Activated naive CD8-positive, alpha-beta T cell treated with anti-CD3 and anti-CD28 coated beads, Interleukin-2, amount 10 ng/mL, durations not matched to agents 7 days and 5 days (primary cell): ENCODE results near the gene GALNT16. TPM values are rescaled to one million over a fixed set of nuclear protein-coding genes. Genes with fewer than 3 reads are reported as not detected.
"Not testable (repeated sequence)": the region's sequence is repeated elsewhere in the genome, so short reads cannot be mapped to it uniquely, and the experiment has no call there.

Source experiments
- ATAC-seq: fragments of 150-1000 bp; cut with Tn5 transposase; one replicate; pipeline ENCODE4 v1.10.0; 2021; ENCODE audit warnings: low read depth, moderate library complexity
- POLR2A ChIA-PET: fragments of 350-600 bp; sonication (Branson Sonifier 250); formaldehyde crosslinking; loops from one replicate; lab custom pipeline; 2021; ENCODE audit warnings: antibody characterized with exemption; lab: Charles Lee
- DNase-seq: peaks from one replicate; pipeline ENCODE4 v3.0.0; 2021
- H3K27ac Mint-ChIP-seq: one replicate; pipeline ENCODE4 v1.8.0; 2022; ENCODE audit warnings: mild to moderate bottlenecking, mixed read lengths
- H3K27me3 Mint-ChIP-seq: one replicate; pipeline ENCODE4 v1.8.0; 2022; ENCODE audit warnings: mild to moderate bottlenecking, moderate library complexity, mixed read lengths
- H3K36me3 Mint-ChIP-seq: one replicate; pipeline ENCODE4 v1.8.0; 2021; ENCODE audit warnings: mild to moderate bottlenecking, mixed read lengths
- H3K4me1 Mint-ChIP-seq: one replicate; pipeline ENCODE4 v1.8.0; 2021; ENCODE audit warnings: mixed read lengths
- H3K4me3 Mint-ChIP-seq: one replicate; pipeline ENCODE4 v1.8.0; 2022; ENCODE audit warnings: mild to moderate bottlenecking, moderate library complexity, mixed read lengths
- H3K9me3 Mint-ChIP-seq: one replicate; pipeline ENCODE4 v1.8.0; 2021; ENCODE audit warnings: mixed read lengths
- total RNA-seq, 2 experiments: library from RNA; stranded (reverse); gene quantifications; one replicate each; pipeline ENCODE4 v1.2.3, GENCODE V29; 2021

GALNT16 gene
- total RNA-seq, 2 experiments from 2014 or later: not detected

- POLR2A ChIA-PET: no interaction called here
- Mint-ChIP-seq H3K27ac (no peak overlapping the region), H3K27me3 (peaks cover 55% of the 10 kb centered on the region), H3K36me3 (no peaks in the 10 kb centered on the region), H3K4me1 (peaks cover 8% of the 10 kb centered on the region), H3K4me3 (no peak overlapping the region), H3K9me3 (no peaks in the 10 kb centered on the region)
- no peak for ATAC-seq
- no peak for DNase-seq
These were observed 3.4 kb downstream of the GALNT16 start for GRCh38 chr14:69263364-69263763.

- H3K4me1 Mint-ChIP-seq: peaks cover 8% of the 10 kb centered on the region
- no peak overlapping the region for H3K27ac Mint-ChIP-seq
- POLR2A ChIA-PET: no interaction called here
- H3K36me3 Mint-ChIP-seq: no peaks in the 10 kb centered on the region
- DNase-seq (no peak), ATAC-seq (no peak)
- H3K9me3 Mint-ChIP-seq: no peaks in the 10 kb centered on the region
- H3K4me3 Mint-ChIP-seq: no peak overlapping the region
- H3K27me3 Mint-ChIP-seq: peaks cover 51% of the 10 kb centered on the region
These were observed 3.8 kb downstream of the GALNT16 start for GRCh38 chr14:69263771-69264170.

DNA sequence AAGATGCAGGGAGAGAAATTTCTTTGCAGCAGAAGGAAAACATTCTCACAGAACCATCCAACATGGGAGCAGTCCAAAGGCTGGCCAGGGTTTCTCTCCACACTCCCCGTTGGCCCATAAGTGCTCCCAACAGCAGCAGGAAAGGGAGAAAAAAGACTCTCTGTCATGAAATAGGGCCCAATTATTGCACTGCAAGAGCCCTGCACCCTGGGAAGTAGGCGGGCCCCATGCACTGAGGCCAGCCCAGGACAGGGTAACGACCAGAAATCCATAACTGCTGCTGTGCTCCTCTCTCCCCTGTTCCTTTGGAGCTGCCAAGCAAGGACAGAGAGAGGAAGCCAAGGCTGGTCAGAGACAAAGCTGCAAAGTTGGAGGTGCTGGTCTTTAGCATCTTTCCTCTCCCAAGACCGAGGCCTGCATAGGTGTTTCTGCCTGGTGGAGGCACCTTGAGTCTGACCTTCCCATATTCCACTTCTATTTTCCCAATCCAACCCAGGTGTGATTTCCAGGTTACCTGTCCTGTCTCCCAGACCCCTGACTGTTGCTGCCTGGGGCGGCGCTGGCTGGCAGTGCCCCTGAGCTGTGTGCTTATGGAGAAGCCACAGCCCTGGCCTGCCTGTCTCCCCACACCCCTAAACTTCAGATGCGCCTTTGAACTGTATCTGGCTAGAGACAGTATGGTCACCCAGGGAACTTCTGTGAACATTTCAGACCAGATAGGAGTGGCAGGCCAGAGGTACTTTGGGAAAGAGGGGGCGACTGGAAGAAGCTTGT lies 6.8 kb downstream of the GALNT16 start:
- no peak for ATAC-seq
- POLR2A ChIA-PET: no interaction called here
- no peaks in the 10 kb centered on the region for H3K36me3 Mint-ChIP-seq
- no peaks in the 10 kb centered on the region for H3K9me3 Mint-ChIP-seq
- H3K27ac Mint-ChIP-seq: no peak overlapping the region
- no peak for DNase-seq
- no peaks in the 10 kb centered on the region for H3K4me1 Mint-ChIP-seq
- no peak overlapping the region for H3K4me3 Mint-ChIP-seq
- H3K27me3 Mint-ChIP-seq: peaks cover 35% of the 10 kb centered on the region

GRCh38 chr14:69267492-69267891 lies 7.5 kb downstream of the GALNT16 start:
- no peaks in the 10 kb centered on the region for H3K36me3 Mint-ChIP-seq
- no peak for DNase-seq
- no peak overlapping the region for H3K27ac Mint-ChIP-seq
- ATAC-seq: no peak
- H3K4me1 Mint-ChIP-seq: no peaks in the 10 kb centered on the region
- H3K27me3 Mint-ChIP-seq: peaks cover 27% of the 10 kb centered on the region
- POLR2A ChIA-PET: no interaction called here
- H3K9me3 Mint-ChIP-seq: no peaks in the 10 kb centered on the region
- H3K4me3 Mint-ChIP-seq: no peak overlapping the region

DNA sequence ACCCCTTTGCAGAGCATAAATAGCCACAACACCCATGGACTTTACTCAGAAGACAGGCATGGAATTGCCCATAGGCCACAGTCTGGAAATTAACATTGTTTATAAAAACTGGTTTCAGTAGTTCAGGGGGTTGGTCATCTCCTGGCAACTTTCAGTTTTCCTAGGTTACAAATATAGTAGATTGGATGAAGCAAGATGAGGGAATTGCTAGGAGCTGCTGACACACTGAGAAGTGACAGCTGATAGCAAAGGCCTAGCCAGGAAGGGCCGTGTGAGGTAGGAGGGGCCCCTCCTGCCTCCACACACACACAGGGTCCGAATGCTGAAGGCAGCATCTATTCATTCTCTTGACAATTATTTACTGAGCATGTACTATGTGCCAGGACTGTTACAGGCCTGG lies 8.3 kb downstream of the GALNT16 start:
- Mint-ChIP-seq H3K9me3 (no peaks in the 10 kb centered on the region), H3K27ac (no peak overlapping the region), H3K4me3 (no peak overlapping the region), H3K4me1 (no peaks in the 10 kb centered on the region), H3K36me3 (no peaks in the 10 kb centered on the region), H3K27me3 (peaks cover 26% of the 10 kb centered on the region)
- POLR2A ChIA-PET: no interaction called here
- DNase-seq (no peak), ATAC-seq (no peak)

- POLR2A ChIA-PET: no interaction called here
- no peaks in the 10 kb centered on the region for H3K4me1 Mint-ChIP-seq
- H3K9me3 Mint-ChIP-seq: no peaks in the 10 kb centered on the region
- DNase-seq (no peak), ATAC-seq (no peak)
- H3K27me3 Mint-ChIP-seq: peaks cover 26% of the 10 kb centered on the region
- H3K4me3 Mint-ChIP-seq: no peak overlapping the region
- H3K36me3 Mint-ChIP-seq: no peaks in the 10 kb centered on the region
- H3K27ac Mint-ChIP-seq: no peak overlapping the region
These were observed 8.8 kb downstream of the GALNT16 start for GRCh38 chr14:69268763-69269162.

DNA sequence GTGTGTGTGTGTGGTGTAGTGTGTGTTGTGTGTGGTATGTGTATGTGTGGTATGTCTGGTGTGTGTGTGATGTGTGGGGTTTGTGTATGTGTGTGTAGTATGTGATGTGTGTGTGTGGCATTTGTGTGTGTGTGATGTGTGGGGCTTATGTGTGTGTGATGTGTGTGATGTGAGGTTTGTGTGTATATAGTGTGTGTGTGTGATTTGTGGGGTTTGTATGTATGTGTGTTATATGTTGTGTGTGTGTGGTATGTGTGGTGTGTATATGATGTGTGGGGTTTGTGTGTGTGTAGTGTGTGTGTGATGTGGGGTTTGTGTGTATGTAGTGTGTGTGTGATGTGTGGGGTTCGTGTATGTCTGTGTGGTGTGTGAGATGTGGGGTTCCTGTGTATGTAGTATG lies 9.4 kb downstream of the GALNT16 start:
- Mint-ChIP-seq H3K4me3 (no peak overlapping the region), H3K27me3 (peaks cover 22% of the 10 kb centered on the region), H3K9me3 (no peaks in the 10 kb centered on the region), H3K36me3 (no peaks in the 10 kb centered on the region), H3K4me1 (no peaks in the 10 kb centered on the region), H3K27ac (no peak overlapping the region)
- ATAC-seq (no peak), DNase-seq (no peak)
- POLR2A ChIA-PET: no interaction called here

DNA sequence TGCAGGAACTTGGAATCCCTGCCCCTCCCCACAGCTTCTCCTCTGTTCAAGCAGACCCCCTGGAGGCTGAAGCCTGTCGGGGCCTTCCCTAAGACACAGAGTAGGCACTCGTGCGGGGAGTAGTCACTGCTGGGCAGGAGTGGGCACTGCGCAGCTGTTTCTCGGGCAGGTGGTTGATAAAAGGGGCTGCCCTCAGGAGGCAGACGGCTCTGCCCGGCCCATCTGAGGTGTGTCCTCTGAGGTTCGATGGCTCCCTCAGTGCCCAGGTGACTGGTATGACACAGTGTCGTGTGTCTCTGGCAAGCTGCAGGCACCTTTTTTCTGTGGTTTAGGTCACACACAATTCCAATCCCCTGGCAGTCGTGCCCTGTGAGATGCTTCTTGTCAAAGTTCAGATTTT lies 10.1 kb downstream of the GALNT16 start:
- ATAC-seq (no peak), DNase-seq (no peak)
- POLR2A ChIA-PET: no interaction called here
- no peaks in the 10 kb centered on the region for H3K36me3 Mint-ChIP-seq
- H3K27ac Mint-ChIP-seq: no peak overlapping the region
- H3K27me3 Mint-ChIP-seq: peaks cover 19% of the 10 kb centered on the region
- no peaks in the 10 kb centered on the region for H3K9me3 Mint-ChIP-seq
- no peak overlapping the region for H3K4me3 Mint-ChIP-seq
- H3K4me1 Mint-ChIP-seq: no peaks in the 10 kb centered on the region

DNA sequence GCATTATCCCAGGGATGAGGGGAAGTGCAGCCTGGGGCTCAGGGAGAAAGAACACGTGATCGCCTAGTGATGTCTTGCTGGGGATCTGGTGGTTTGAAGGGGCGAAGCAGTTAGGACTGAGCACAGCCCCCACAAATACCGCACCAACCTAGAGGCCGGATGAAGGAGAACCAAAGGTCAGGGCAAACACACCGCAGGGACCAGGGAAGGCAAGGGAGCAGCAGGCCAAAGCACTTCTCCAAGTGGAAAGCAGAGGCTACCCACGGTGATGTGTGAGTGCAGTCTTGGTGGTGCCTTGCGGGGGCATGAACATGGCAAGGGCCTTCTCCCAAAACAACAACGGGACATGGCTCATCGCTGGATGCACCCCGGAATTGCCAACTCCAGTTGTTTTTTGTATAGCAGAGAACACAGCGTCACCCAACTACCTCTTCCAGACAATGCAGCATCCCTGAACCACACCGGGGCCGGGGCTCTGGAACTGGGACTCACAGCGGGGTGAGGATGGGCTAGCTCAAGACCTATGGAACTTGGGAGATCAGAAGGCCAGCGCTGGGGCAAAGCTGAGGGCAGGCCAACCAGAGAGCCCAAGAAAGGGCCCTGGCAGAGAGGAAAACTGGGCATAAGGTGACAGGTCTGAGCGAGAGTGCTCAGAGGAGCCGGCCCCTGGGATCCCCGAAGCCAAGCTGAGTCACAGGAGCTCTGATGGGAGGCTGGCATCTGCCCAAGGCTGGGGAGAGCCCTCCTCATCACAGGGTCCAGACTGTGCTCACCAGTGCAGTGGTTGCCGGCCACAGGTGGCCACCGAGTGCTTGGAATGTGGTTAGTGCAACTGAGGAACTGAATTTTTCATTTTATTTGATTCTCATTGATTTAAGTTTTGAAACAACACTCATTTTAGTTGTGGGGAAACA lies 11.1 kb downstream of the GALNT16 start:
- no peak overlapping the region for H3K27ac Mint-ChIP-seq
- H3K27me3 Mint-ChIP-seq: peaks cover 15% of the 10 kb centered on the region
- POLR2A ChIA-PET: no interaction called here
- H3K4me1 Mint-ChIP-seq: no peaks in the 10 kb centered on the region
- ATAC-seq (no peak), DNase-seq (no peak)
- H3K4me3 Mint-ChIP-seq: no peak overlapping the region
- H3K9me3 Mint-ChIP-seq: no peaks in the 10 kb centered on the region
- no peaks in the 10 kb centered on the region for H3K36me3 Mint-ChIP-seq

DNA sequence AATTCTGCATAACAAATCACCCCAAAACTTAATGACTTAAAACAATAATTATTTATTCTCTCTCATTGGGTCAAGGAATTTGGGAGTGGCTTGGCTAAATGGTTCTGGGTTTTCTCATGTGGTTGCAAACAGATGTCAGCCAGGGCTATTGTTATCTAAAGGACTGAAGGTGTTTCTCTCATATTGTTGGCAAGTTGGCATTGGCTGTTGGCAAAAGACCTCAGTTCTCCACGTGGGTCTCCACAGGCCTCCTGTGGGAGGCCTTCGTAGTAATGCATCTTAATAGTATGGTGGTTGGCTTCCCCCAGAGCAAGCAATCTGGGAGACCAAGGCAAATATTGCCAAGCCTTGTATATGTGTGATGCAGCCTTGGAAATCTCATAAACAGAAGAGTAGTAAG lies 14.4 kb downstream of the GALNT16 start:
- no peak overlapping the region for H3K4me3 Mint-ChIP-seq
- no peak overlapping the region for H3K27ac Mint-ChIP-seq
- H3K36me3 Mint-ChIP-seq: no peaks in the 10 kb centered on the region
- DNase-seq: no peak
- ATAC-seq: no peak
- no peaks in the 10 kb centered on the region for H3K4me1 Mint-ChIP-seq
- H3K9me3 Mint-ChIP-seq: no peaks in the 10 kb centered on the region
- peaks cover 9% of the 10 kb centered on the region for H3K27me3 Mint-ChIP-seq
- POLR2A ChIA-PET: no interaction called here

DNA sequence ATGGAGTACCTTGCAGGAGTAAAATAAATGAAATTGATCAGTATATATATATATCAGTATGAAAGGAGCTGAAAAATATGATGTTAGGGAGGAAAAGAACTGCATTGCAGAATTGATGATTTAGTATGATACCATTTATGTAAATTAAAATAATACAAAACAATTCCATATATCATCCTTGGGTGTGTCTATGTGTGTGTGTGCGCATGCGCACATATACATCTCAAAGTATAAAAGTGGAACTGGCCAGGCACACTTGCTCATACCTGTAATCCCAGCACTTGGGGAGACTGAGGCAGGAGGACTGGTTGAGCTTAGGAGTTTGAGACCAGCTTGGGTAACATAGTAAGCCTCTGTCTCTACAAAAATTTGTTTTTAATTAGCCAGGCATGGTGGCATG lies 15.4 kb downstream of the GALNT16 start:
- no peak for ATAC-seq
- no peaks in the 10 kb centered on the region for H3K9me3 Mint-ChIP-seq
- no peak overlapping the region for H3K4me3 Mint-ChIP-seq
- POLR2A ChIA-PET: no interaction called here
- H3K27me3 Mint-ChIP-seq: peaks cover 11% of the 10 kb centered on the region
- no peak for DNase-seq
- no peak overlapping the region for H3K27ac Mint-ChIP-seq
- H3K36me3 Mint-ChIP-seq: no peaks in the 10 kb centered on the region
- no peaks in the 10 kb centered on the region for H3K4me1 Mint-ChIP-seq

DNA sequence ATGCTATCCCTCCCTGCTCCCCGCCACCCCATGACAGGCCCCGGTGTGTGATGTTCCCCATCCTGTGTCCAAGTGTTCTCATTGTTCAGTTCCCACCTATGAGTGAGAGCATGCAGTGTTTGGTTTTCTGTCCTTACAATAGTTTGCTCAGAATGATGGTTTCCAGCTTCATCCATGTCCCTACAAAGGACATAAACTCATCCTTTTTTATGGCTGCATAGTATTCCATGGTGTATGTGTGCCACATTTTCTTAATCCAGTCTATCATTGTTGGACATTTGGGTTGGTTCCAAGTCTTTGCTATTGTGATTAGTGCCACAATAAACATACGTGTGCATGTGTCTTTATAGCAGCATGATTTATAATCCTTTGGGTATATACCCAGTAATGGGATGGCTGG lies 17.4 kb downstream of the GALNT16 start:
- H3K36me3 Mint-ChIP-seq, H3K9me3 Mint-ChIP-seq, H3K4me3 Mint-ChIP-seq, DNase-seq, POLR2A ChIA-PET, H3K4me1 Mint-ChIP-seq, ATAC-seq, H3K27ac Mint-ChIP-seq: not testable (repeated sequence)
- peaks cover 11% of the 10 kb centered on the region for H3K27me3 Mint-ChIP-seq

DNA sequence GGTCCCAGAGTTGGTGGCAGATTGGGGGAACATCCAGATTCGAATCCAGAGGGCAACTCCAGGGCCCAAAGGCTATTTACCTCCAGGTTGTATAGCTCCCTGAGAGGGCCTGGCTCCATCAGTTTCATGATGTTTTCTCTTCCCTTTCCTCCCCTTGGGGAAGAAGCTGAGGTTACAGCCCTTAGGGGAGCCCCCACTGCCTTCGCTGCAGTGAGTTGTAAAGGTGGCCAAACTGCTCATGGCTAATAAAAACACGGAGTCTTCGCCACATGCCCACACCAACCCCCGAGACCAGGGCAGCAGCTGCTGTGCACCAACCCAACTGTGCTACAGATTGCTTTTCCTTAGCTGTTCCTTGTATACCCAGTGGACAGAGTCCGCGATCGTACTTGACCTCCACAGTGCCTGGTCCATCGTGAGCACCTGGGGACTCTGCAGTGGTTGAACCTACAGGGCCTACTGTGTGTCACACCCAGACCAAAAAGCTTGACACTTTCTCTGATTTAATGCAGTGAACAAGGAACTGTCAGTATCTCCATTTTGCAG lies 20.9 kb downstream of the GALNT16 start:
- POLR2A ChIA-PET: no interaction called here
- Mint-ChIP-seq H3K4me1 (no peaks in the 10 kb centered on the region), H3K36me3 (no peaks in the 10 kb centered on the region), H3K4me3 (no peak overlapping the region), H3K9me3 (no peaks in the 10 kb centered on the region), H3K27ac (no peak overlapping the region), H3K27me3 (peaks cover 4% of the 10 kb centered on the region)
- DNase-seq: no peak
- no peak for ATAC-seq
